Glutamatergic neuron (in vitro differentiated cells): ENCODE data around the gene ALDH1A1. TPM values are rescaled to one million over a fixed set of nuclear protein-coding genes. Genes with fewer than 3 reads are reported as not detected.
"Not testable (repeated sequence)": the region's sequence is repeated elsewhere in the genome, so short reads cannot be mapped to it uniquely, and the experiment has no call there.

Experiments
- DNase-seq: peaks from one replicate; pipeline ENCODE4 v3.0.0; 2022
- H3K27ac Mint-ChIP-seq: one replicate; pipeline ENCODE4 v1.8.0; 2020; ENCODE audit warnings: mild to moderate bottlenecking, mixed read lengths, inconsistent platforms; ENCODE audit not compliant: unreplicated experiment
- H3K27me3 Mint-ChIP-seq: one replicate; pipeline ENCODE4 v1.8.0; 2020; ENCODE audit warnings: mild to moderate bottlenecking, moderate library complexity, mixed read lengths, inconsistent platforms; ENCODE audit not compliant: unreplicated experiment
- H3K36me3 Mint-ChIP-seq: one replicate; pipeline ENCODE4 v1.8.0; 2020; ENCODE audit warnings: mild to moderate bottlenecking, mixed read lengths, inconsistent platforms; ENCODE audit not compliant: unreplicated experiment
- H3K4me1 Mint-ChIP-seq: one replicate; pipeline ENCODE4 v1.8.0; 2020; ENCODE audit warnings: mild to moderate bottlenecking, low read depth, mixed read lengths, inconsistent platforms; ENCODE audit not compliant: unreplicated experiment
- H3K4me3 Mint-ChIP-seq: one replicate; pipeline ENCODE4 v1.8.0; 2020; ENCODE audit warnings: mild to moderate bottlenecking, mixed read lengths, inconsistent platforms; ENCODE audit not compliant: unreplicated experiment
- H3K9me3 Mint-ChIP-seq: one replicate; pipeline ENCODE4 v1.8.0; 2020; ENCODE audit warnings: mild to moderate bottlenecking, moderate library complexity, mixed read lengths, inconsistent platforms; ENCODE audit not compliant: unreplicated experiment
- CTCF ChIP-seq: fragments of 200-600 bp; sonication (generic); IDR thresholded peaks from one replicate; pipeline ENCODE4 v1.5.0; 2021; ENCODE audit not compliant: partially characterized antibody, unreplicated experiment
- total RNA-seq: library from RNA; stranded (reverse); fragmentation: NEBNext Ultra II Directional; extraction: Animal tissue kit (Norgen Biotek cat#: 25700); gene quantifications from one replicate; pipeline ENCODE4 v1.2.1, GENCODE V29; 2021; ENCODE audit not compliant: unreplicated experiment

Gene ALDH1A1
- total RNA-seq, 1 donor from 2014 or later, result not detected

- DNase-seq, result no peak
- Mint-ChIP-seq H3K27me3 (no peaks in the 10 kb centered on the region), H3K9me3 (no peaks in the 10 kb centered on the region), H3K4me1 (no peaks in the 10 kb centered on the region), H3K4me3 (no peak overlapping the region), H3K36me3 (no peaks in the 10 kb centered on the region), H3K27ac (no peak overlapping the region)
- no peak for TF ChIP-seq CTCF
Observed at GRCh38 chr9:72946318-72946717, 6.5 kb downstream of the ALDH1A1 start.

GRCh38 chr9:72945391-72945790, 7.5 kb downstream of the ALDH1A1 start:
- H3K4me1 Mint-ChIP-seq, result no peaks in the 10 kb centered on the region
- no peak for DNase-seq
- H3K27ac Mint-ChIP-seq, result no peak overlapping the region
- H3K36me3 Mint-ChIP-seq, result no peaks in the 10 kb centered on the region
- TF ChIP-seq CTCF, result no peak
- no peak overlapping the region for H3K4me3 Mint-ChIP-seq
- no peaks in the 10 kb centered on the region for H3K27me3 Mint-ChIP-seq
- H3K9me3 Mint-ChIP-seq, result no peaks in the 10 kb centered on the region

- no peak for TF ChIP-seq CTCF
- no peaks in the 10 kb centered on the region for H3K9me3 Mint-ChIP-seq
- no peaks in the 10 kb centered on the region for H3K27me3 Mint-ChIP-seq
- no peaks in the 10 kb centered on the region for H3K36me3 Mint-ChIP-seq
- no peak overlapping the region for H3K4me3 Mint-ChIP-seq
- no peak overlapping the region for H3K27ac Mint-ChIP-seq
- no peaks in the 10 kb centered on the region for H3K4me1 Mint-ChIP-seq
- DNase-seq, result no peak
Observed at GRCh38 chr9:72943844-72944462, 8.9 kb downstream of the ALDH1A1 start.

- no peaks in the 10 kb centered on the region for H3K36me3 Mint-ChIP-seq
- H3K27me3 Mint-ChIP-seq, result no peaks in the 10 kb centered on the region
- no peaks in the 10 kb centered on the region for H3K9me3 Mint-ChIP-seq
- no peaks in the 10 kb centered on the region for H3K4me1 Mint-ChIP-seq
- H3K4me3 Mint-ChIP-seq, result no peak overlapping the region
- no peak for DNase-seq
- TF ChIP-seq CTCF, result no peak
- no peak overlapping the region for H3K27ac Mint-ChIP-seq
Observed at GRCh38 chr9:72942451-72942850, 10.4 kb downstream of the ALDH1A1 start.

GRCh38 chr9:72939581-72939980, 13.3 kb downstream of the ALDH1A1 start:
- not testable (repeated sequence) for H3K4me3 Mint-ChIP-seq, H3K27ac Mint-ChIP-seq, DNase-seq, H3K9me3 Mint-ChIP-seq, H3K27me3 Mint-ChIP-seq, H3K4me1 Mint-ChIP-seq, H3K36me3 Mint-ChIP-seq
